ENCODE results near the gene CATSPERD.

DNA sequence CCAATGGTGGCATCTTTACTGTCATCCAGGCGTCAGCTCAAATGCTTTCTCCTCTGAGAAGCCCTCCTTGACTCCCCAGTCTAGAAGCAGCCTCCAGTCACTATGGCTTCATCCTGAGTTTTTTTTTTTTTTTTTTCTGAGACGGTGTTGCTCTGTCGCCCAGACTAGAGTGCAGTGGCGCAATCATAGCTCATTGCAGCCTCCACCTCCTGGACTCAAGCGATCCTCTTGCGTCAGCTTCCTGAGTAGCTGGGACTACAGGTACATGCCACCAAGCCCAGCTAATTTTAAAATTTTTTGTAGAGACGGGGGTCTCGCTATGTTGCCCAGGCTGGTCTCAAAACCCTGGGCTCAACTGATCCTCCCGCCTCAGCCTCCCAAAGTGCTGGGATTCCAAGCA is 88.6 kb downstream of the CATSPERD start:
- no peak for TF ChIP-seq EZH2phosphoT487 (IDR thresholded peaks at IDR 0.05; ENCODE audit: borderline replicate concordance, low read length)
- TF ChIP-seq EZH2 (IDR thresholded peaks at IDR 0.05; ENCODE audit: low read length, unreplicated experiment) = no peak
- TF ChIP-seq, protein P1, sequence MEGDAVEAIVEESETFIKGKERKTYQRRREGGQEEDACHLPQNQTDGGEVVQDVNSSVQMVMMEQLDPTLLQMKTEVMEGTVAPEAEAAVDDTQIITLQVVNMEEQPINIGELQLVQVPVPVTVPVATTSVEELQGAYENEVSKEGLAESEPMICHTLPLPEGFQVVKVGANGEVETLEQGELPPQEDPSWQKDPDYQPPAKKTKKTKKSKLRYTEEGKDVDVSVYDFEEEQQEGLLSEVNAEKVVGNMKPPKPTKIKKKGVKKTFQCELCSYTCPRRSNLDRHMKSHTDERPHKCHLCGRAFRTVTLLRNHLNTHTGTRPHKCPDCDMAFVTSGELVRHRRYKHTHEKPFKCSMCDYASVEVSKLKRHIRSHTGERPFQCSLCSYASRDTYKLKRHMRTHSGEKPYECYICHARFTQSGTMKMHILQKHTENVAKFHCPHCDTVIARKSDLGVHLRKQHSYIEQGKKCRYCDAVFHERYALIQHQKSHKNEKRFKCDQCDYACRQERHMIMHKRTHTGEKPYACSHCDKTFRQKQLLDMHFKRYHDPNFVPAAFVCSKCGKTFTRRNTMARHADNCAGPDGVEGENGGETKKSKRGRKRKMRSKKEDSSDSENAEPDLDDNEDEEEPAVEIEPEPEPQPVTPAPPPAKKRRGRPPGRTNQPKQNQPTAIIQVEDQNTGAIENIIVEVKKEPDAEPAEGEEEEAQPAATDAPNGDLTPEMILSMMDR (conservative IDR thresholded peaks at IDR 0.05; ENCODE audit: low read depth, low read length) = no peak
